Hematopoietic multipotent progenitor cell treated with erythropoietin and hydrocortisone succinate and interleukin-3 and kit ligand, for 6 days (in vitro differentiated cells): ENCODE data around the gene ERV3-1.
"Not testable (repeated sequence)": the region's sequence is repeated elsewhere in the genome, so short reads cannot be mapped to it uniquely, and the experiment has no call there.

Experiments
- DNase-seq: peaks from one replicate; pipeline ENCODE4 v3.0.0-alpha.2; 2015

Gene ERV3-1

DNA sequence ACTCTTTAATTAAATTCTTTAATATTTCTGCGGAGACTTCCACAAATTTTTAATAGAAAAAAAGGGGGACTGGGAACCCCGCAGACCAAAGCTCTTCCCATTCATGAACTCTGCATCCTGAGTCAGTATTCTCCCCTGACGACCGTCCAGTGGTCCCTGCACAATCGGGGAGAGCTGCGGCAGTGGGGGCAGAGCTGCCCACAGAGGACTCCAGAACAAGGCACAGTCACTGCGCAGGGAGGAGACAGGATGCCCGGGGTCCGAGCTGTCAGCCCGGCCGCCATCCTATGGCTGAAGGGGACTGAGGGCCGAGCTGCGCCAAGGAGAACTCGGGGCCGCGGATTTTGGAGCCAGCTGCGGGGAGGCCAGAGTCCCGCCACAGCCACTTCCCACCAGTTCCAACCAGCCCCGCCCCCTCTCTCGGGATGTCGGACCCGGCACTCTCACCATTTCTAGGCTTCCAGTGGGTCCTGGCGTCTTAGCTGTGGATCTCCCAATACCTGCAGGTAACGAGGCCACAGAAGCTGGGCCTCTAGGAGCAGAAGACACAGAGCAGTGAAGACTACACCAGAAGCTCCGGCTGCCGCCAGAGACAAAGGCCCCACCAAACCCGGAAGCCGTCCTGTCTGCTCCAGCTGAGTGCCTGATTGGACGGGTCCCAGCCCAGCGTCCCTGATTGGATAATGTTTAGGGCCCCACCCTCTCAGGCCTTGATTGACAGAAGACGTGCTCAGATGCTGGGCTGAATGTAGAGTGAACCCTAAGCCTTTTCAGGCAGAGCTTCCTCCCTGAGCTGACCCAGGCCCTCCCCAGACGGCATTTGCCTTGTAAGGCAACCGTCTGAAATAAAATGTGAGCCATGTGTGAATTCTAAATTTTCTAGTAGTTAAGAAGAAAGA is at the start of gene ERV3-1:
TSS of gene ERV3-1 (minus strand) at position 594 of the 899 bp plus-strand sequence. CDS start 13,661 bp downstream, outside the sequence.
- DNase-seq: peak; percentile 99

- DNase-seq: not testable (repeated sequence)
These were observed 49.3 kb upstream of the ERV3-1 start for GRCh38 chr7:65055786-65056185.

DNA sequence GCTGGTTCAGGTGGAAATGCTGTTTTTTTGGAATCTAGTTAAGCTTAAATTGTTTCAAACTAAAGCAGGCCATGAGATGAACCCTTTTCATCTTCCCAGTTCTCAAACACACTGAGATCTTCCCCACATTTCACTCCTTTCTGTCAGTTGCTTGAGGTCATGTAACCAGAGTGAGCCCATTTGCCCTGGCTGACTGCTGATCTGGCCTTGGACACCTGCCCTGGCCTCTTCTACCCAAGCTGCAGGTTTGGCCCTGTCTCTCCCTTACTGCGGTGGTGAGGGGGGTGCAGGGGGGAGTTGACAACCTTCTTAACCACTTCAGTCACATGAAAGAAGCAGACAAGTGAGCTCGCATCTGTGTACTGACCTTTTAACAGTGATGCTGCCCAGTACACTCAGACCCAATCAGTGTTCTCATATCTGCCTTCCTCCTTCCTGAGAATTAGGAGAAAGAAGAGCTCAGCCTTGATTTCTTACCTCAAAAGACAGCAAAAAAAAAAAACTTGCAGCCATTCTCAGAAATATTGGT is 48.0 kb upstream of the ERV3-1 start:
- DNase-seq: not testable (repeated sequence)

DNA sequence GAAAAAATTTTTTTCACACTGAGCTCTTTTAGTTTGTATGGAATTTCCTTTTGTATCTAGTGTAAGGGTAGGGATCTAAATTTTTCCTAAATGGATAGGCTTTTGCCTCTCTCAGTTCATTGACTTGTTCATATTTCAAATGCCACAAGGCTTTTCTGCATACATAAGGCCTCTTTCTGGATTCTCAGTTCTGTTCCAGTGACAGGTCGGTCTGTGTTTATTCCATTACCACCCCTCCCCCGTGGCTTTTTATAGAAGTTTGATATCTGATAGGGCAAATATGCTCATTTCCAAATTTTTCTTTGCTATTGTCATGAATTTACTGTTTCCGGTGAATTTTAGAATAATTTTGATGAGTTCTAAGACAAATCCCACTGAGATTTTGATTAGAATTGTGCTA is 45.2 kb upstream of the ERV3-1 start:
- DNase-seq: not testable (repeated sequence)

DNA sequence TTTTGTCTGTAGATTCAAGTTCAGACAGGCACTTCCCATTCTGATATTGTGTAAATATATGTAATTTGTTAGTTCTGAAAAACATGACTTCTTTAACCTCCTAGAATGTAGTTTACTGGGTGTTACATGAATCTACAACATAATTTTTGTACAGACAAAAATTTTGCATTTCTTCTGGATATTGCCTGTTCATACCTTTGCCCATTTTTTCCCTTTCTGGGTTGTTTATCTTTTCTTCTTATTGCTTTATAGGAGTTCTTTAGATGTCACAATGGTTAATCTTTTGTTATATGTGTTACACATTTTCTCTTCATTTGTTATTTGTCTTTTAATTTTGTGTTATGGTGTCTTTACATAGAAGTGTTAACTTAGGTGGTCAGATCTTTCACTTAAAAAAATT is 44.7 kb upstream of the ERV3-1 start:
- not testable (repeated sequence) for DNase-seq

DNA sequence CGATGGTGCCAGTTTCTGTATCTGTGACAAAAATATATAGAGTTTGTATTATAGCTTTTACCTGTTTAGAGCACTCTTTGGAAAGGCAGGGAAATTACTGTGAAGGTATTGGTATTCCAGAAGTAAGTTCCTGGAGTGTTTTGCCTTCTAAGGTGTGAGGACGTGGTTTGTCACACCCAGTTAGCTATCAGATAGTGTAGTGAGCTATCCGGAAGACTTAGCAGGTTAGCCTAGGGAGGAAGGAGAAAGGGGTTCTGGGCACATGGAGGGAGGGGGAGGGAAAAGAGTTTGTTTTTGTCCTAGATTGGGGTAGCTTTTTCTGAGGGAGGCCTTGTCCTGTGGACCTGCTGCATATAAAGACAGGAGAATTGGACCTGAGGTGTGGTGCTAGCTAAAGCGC is 39.8 kb upstream of the ERV3-1 start:
- DNase-seq: not testable (repeated sequence)

DNA sequence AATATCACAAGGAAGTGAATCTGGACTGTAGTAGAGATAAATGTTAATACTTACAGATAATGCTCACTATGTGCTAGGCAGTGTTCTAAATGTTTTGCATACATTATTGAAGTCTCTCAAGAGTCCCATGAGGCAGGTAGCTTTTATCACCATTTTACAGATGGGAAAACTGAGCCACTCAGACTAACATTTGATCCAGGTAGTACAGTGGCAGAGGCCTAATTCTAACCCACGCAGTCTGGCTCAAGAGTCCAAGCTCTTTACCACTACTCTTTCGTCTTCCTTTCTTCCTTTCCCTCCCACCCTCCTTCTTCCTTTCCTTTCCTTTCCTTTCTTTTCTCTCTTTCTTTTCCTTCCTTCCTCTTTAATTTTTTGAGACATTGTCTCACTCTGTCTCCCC is 39.1 kb upstream of the ERV3-1 start:
- not testable (repeated sequence) for DNase-seq

DNA sequence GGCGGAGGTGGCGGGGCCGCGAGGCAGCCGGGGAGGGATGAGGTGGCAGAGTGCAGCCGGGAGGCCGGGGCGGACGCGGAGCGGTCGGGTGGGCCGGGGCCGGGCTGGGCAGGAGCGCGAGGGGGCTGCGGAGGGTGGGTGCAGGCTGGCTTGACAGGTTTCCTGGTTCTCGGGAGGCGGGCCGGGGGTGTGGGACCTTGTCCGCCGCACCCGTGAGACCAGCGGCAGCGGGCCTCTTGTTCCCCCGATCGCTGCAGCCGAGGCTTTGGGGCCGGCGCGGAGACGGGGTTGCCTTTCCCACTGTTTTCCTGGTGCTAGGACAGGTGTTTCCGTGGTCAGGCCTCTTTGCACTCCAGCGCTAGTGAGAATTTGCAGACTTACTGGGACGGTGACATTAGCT is 32.3 kb upstream of the ERV3-1 start:
- peak; percentile 35 for DNase-seq

DNA sequence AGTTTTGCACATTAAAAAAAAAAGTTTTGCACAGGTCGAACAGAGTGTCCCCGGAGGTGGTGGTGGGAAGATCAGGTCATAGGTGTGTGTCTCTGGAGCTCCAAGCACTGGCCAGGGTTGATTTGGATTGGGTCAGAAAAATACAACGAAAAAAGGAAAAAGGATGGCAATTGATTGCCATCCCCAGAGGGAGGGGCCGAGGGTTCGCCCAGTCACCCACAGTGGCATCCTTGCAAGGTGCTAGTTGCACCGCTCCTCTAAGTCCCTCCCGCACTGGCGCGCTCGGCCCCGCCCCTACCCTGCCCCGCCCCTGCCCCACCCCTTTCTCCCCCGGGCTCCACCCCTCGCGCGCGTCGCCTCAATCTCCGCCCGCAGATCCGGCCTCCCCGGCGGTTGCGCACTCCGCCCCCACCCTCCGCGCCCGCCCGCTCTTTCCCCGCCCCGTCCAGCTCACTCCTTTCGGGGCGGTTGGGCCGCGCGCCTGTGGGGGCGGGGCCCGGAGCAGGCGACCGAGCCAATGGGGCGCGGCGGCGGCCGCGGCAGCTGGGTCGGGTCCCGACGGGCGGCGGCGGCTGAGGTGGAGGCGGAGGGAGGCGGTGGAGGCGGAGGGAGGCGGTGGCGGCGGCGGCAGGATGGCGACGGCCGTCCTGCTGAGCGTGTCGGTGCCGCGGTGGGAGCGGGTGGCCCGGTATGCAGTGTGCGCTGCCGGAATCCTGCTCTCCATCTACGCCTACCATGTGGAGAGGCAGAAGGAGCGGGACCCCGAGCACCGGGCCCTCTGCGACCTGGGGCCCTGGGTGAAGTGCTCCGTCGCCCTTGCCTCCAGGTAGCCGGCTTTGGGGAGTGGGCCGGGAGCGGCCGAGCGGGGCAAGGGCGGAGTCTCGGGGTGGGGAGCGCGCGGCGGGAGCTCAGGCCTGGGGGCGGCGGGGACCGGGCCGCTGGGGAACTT is 31.5 kb upstream of the ERV3-1 start:
- peak; percentile 93 for DNase-seq

DNA sequence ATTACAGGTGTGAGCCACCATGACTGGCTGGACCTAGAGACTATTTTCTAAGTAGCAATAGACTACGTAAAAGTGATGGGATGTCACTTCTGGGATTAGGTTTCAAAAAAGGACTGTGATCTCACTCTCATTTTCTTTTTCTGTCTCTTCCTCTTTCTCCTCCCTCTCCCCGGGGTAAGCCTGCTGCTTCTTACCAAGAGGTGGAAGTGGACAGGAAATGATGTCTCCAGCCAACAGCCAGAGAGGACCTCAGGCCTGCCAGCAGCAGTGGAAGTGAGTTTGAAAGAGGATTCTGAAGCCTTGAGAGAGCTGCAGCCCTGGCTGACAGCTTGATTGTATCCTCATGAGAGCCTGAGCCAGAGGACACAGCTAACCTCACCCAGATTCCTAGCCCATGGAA is 30.0 kb upstream of the ERV3-1 start:
- not testable (repeated sequence) for DNase-seq

DNA sequence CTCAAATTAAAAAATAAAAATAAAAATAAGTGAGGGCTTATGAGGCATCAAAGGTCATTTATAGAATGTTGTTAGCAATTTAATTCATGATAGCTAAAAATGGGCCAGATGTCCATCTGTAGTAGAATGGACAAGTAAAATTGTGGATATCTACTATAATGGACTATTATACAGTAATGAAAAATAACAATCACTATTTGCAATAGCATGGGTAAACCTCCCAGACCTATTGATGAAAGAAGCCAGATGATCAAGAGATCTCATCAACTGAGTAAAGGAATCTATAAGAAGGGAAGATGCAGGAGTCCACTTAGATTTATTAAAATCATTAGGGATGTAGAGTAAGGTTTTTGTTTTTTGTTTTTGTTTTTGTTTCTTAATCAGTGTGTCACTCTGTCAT is 29.0 kb upstream of the ERV3-1 start:
- DNase-seq: not testable (repeated sequence)

GRCh38 chr7:65034120-65034782 is 27.8 kb upstream of the ERV3-1 start:
- DNase-seq: not testable (repeated sequence)

GRCh38 chr7:65033391-65033790 is 26.9 kb upstream of the ERV3-1 start:
- DNase-seq: not testable (repeated sequence)

DNA sequence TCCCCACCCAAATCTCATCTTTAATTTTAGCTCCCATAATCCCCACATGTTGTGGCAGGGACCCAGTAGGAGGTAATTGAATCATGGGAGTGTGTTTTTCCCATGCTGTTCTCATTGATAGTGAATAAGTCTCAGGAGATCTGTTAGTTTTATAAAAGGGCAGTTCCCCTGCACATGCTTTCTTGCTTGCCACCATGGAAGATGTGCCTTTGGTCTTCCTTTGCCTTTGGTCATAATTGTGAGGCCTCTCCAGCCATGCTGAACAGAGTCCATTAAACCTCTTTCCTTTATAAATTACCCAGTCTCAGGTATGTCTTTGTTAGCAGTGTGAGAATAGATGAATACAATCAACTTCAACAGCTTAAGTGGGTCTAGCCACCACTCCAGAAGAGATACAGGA is 18.5 kb upstream of the ERV3-1 start:
- DNase-seq: not testable (repeated sequence)

DNA sequence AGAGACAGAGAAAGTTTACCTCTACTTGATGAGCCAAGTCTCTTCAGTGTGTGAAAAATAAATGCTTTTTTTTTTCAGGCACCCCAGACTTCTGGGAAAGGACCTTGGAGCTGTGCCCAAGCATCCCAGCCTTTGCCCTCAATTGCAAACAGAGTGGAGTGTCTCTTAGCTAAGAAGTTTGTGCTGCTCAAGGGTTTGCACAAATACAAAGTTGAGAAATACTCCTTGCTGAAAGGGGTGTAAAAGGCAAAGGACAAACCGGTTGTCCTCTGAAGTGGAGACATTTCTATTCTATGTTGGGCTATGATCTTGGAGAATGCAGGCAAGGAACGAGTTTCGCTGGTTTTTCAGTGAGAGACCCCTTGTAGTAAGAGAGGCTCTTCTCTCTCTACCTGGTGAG is 14.5 kb upstream of the ERV3-1 start:
- not testable (repeated sequence) for DNase-seq

- not testable (repeated sequence) for DNase-seq
These were observed 3.4 kb upstream of the ERV3-1 start for GRCh38 chr7:65009881-65010280.

DNA sequence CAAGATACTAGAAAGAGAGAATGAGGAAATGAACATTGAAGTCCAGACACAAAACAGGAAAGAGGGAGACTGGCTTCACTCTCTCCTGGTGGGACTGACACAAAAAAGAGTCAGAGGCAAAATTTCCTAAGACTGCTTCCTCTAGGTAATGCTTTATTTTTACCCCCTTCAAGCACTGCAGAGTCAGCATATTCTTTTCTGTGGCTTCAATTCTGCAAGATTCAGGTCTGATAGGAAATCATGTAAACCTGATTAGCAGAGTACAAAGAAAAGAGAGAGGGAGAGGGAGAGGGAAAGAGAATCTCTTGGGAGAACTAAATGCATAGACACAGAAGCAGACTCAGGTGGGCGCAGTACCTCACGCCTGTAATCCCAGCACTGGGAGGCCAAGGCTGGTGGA is 2.9 kb upstream of the ERV3-1 start:
- not testable (repeated sequence) for DNase-seq

DNA sequence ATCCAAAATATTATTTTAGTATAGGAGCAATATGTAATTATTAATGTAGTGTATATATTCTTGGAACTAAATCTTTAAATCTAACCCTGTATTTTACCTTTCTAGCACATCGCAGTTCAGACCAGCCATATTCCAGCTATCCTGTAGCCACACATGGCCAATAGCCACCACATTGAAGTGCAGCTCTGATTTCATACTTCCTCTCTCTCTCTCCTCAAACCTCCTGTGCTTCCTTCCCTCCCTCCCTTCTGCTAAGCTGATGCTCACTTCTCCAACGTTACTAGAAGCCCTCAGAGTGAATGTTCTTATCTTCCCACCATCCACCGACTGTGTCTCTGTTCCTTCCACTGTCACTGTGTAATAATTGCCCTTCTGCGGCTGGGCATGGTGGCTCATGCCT is 549 bp upstream of the ERV3-1 start:
- peak; percentile 30 for DNase-seq

- DNase-seq: no peak
These were observed 1.9 kb downstream of the ERV3-1 start for GRCh38 chr7:65004575-65004974.

DNA sequence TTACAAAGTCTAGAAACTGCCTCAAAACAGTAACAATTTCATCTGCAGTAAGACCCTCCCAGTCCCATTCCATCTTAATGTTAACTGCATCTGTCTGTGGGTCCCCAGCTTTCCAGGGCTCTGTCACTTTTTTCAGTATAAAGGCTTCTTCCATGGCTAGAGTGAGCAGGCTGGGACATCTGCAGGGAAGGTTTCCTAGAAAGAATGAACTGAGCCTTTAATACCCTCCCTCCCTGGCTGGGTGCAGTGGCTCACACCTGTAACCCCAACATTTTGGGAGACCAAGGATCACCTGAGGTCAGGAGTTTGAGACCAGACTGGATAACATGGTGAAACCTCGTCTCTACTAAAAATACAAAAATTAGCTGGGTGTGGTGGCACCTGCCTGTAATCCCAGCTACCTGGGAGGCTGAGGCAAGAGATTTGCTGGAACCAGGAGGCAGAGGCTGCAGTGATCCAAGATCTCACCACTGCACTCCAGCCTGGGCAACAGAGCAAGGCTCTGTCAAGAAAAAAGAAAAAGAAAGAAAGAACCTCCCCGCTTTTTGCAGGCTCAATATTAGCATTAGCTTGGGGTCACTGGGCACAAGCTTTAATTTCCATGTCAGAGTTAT is 3.4 kb downstream of the ERV3-1 start:
- DNase-seq: no peak

DNA sequence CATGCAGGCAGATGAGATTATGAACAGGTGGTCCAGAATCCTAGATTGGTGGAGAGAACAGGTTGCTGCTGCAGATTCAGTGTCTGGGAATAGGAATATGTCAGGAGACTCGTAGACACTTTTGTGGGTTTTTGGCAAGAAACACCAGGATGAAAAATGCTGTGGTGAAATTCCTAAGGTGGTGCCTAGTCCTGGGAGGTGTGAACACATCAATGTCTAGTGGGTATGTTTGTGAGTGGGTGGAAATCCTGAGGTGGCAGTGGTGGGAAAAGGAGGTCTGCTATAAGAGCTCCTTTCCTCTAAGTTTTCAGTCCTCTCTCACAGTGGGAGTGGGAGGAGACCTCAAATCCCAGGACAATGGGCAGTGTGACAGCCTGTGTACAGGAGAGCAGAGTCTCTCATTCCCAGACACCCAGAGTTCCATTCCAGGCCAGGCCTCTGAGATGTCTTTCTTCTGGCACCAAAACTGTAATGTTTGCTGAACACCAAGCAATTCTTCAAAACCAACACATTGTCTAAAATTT is 5.1 kb downstream of the ERV3-1 start:
- DNase-seq: no peak
